GM19240 (cell line): Measurements from ENCODE around the gene TECTA.
"Not testable (repeated sequence)": the region's sequence is repeated elsewhere in the genome, so short reads cannot be mapped to it uniquely, and the experiment has no call there.

ENCODE experiments used
- DNase-seq: peaks from one replicate; pipeline ENCODE4 v3.0.0; 2011; ENCODE audit warnings: low spot score; ENCODE audit not compliant: insufficient read length

TECTA gene

DNA sequence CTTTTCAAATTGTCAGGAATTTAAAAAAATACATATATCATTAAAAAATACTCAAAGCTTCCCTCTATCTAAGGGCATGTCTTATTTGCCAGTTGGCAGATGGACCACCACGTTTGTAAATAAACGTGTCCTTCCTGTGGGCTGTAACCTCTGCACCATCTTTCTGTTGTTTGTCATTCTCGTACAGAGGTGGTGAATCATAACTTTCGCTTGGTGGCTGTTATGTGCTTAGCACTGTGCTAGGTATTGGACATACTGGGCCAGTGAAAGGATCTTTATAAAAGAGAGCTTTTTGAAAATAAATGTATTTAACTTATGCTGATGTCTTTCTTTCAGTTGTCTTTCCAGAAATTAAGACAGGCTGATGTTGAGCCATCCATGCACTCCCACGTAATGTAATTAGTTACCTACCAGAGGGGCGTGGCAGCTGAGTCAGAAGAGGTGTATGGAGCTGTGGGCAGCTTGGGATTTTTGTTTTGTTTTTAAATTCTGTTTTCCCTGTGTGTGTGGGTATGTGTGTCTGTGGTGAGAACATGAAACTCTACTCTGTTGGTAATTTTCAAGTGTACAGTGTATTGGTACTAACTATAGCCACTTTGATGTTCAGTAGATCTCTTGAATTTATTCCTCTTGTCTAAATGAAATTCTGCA is 62.7 kb downstream of the TECTA start:
- DNase-seq = no peak

DNA sequence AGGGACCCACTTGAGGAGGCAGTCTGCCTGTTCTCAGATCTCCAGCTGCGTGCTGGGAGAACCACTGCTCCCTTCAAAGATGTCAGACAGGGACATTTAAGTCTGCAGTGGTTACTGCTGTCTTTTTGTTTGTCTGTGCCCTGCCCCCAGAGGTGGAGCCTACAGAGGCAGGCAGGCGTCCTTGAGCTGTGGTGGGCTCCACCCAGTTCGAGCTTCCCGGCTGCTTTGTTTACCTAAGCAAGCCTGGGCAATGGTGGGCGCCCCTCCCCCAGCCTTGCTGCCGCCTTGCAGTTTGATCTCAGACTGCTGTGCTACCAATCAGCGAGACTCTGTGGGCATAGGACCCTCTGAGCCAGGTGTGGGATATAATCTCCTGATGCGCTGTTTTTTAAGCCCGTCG is 76.6 kb downstream of the TECTA start:
- not testable (repeated sequence) for DNase-seq

DNA sequence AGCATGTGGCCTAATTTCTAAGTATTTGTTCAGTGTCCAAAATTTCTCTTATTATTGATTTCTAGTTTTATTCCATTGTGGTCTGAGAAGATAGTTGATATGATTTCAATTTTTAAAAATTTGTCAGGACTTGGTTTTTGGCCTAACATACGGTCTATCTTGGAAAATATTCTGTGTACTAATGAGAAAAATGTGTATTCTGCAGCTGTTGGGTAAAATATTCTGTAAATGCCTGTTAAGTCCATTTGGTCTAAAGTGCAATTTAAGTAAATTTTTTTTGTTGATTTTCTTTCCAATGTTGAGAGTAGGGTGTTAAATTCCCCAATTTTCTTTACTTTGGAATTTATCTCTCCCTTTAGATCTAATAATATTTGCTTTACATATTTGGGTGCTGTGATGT is 78.3 kb downstream of the TECTA start:
- no peak for DNase-seq

DNA sequence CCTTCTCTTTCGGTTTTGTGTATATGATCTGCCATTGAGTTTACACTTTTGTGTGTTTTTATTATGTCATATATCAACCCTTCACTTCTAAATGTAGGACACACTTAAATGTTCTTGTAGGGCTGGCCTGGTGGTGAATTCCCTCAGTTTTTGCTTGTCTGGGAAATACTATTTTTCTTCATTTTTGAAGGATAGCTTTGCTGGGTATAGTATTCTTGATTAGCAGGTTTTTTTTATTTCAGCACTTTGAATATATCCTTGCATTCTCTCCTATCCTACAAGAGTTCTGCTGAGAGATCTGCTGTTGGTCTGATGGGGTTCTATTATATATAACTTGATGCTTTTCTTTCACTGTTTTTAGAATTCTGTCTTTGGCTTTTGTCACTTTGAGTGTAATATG is 79.1 kb downstream of the TECTA start:
- no peak for DNase-seq

DNA sequence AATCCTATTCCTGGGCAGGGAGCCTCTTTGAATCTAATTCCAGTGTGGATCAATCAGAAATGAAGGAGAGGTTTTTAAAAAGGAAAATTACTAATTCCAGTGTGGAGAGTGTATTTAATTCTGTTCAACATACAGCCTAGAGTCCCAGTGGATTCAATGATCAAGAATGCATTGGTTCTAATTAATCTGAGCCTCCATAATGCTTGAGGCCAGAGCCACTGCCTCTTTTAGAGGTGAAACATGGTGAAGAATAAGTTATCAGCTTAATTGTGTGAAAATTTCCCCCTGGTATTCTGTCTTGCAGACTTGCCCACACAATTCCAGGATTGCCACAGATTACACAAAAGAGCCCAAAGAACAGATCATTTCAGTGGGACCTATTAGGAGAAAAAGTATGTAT is 87.7 kb downstream of the TECTA start:
- DNase-seq = no peak

DNA sequence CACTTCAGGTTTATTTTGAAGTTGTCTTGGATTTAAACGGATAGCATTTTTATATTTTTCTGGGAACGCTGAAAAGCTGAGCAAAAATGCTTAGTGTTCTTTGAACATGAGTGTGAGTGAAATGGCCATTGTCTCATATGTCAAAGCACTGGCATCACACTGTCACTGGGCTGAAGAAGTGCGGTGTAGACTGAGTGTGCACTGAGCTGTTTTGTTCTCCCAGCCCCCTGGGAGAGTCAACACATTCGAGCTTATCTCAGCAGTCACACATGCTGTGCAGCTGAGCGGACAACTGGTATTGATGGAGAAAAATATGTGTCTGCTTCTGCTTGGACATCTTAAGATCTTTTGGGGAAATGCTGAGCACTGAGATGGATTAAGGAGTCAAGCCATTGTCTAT is 90.8 kb downstream of the TECTA start:
- no peak for DNase-seq

DNA sequence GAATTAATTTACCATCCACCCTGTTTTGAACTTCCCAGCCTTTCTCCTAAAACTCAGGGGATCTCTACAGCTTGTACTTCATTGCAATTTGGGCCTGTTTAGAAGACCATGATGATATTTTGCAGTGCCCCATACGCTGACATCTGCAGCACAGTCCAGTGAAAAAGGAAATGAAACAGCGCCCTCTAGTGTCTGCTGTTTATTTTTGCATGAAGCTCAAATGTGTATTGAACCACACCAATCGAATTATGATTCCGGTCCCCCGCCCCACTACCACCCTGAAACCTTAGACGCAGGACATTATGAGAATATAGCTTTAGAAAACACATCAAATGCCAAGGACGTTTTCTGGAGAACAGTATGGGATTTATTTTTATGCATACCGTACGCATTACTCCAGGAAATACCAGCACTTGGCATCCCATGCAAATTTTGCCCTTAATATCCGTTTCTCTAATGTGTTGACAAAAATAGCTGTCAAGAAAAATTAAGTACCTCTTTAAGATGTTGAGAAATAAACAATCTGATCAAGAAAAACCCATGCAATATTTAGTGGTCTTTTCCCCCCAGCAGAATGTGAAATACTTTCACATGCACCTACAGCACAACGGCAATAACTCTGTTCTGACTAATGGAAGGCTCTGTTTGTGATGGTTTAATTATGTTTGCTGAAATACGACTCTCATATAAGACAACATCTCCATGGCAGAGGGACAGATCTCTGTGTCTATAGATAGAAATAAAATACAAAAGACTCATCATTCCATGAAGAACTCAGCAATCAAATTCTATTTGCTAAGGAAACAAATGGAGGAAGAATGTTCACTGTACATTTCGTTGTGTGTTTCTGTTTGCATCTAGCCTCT is 93.9 kb downstream of the TECTA start:
- peak; percentile 43 for DNase-seq

DNA sequence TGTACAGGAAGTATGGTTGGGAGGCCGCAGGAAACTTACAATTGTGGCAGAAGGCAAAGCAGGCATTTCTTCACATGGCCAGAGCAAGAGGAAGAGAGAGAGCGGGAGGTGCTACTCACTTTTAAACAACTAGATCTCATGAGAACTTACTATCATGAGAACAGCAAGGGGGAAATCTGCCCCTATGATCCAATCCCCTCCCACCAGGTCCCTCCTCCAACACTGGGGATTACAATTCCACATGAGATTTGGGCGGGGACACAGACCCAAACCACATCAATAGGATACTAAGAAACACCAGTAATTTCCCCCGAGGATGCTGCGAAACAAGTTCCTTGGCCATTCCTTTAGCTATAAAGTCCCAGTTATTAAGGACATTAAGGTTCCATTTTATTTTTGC is 97.4 kb downstream of the TECTA start:
- DNase-seq = no peak

DNA sequence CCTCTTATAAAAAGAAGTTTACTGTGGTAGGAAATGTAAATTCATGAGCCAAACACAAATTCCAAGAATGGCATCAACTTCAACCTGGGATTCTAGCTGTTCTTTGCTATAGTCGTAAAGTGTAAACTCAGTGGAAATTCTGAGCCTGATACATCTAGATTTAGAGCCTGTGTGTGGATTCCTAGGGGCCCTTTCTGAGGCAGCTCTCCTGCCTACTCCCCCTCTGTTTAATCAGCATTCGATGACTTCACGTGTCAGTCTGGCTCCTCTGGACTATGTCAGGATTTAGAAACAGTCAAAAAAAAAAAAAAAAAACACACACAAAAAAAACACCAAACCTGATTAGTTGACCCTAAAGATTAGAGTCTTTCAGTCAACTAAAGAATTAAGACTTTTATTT is 98.5 kb downstream of the TECTA start:
- DNase-seq = no peak

DNA sequence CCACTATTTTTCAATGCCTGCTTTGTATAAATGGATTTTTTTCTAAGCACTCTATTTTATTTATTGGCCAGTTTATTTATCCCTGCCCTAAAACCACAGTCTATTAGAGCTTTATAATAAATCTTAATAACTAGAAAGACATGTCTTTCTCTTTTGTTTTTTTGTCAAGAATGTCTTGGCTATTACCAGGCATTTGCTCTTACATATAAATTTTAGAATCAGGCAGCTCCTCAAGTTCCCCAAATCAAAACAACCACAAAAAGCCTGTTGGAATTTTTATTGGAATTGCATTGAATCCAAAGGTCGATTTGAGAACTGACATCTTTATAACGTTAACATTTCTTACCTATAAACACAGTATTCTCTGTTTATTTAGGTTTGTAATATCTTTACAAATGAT is 105.8 kb downstream of the TECTA start:
- DNase-seq = no peak

DNA sequence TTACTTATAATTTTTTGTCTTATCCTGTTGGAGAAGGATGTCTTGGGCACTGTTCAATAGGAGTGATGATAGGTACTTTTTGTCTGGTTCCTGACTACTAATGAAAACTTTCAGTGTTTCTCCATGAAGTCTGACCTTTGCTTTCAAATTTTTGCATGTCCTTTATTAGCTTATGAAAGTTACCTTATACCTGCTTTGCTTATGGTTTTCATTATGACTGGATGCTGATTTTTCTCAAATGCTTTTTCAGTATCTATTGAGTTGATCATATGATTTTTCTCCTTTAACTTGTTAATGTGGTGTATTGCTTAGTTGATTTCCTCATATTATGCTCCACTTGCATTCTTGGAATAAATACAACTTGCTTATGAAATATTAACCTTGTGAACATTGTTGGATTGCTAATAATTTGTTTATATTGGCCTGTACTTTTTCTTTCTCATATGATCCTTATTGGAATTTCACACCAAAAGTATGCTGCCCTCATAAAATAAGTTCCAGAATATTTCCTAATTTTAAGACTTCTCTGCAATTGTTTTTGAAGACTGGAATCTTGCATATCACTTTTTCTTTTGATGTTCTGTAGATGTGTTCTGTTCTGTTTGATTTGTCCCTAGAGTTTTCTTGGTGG is 106.6 kb downstream of the TECTA start:
- DNase-seq = no peak

DNA sequence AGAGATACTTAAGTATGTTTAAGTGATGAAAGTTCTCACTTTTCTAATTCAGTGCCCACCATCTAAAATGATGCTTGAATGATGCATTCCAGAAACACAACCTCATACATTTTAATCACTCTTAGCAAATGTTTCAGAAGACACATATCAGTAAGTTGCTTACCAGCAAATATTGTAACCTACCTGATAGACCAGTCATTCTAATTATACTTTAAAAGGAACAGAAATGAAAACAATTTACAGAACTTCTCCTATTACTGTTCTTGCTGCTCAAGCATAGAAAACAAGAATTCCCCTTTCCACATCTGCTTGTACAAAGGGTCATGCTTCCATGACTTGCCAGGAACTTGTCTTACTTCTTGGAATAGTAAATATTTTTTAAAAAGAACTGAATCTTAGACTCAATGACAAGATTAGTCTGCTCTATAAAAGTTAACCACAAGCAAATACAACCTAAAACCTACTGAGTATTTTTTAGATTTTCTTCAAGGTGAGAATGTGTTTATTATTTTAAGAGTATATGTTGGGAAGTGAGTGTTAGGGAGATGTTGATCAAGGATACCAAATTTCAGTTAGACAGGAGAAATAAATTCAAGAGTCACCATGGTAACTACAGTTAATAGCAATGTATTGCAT is 109.5 kb downstream of the TECTA start:
- DNase-seq = no peak

DNA sequence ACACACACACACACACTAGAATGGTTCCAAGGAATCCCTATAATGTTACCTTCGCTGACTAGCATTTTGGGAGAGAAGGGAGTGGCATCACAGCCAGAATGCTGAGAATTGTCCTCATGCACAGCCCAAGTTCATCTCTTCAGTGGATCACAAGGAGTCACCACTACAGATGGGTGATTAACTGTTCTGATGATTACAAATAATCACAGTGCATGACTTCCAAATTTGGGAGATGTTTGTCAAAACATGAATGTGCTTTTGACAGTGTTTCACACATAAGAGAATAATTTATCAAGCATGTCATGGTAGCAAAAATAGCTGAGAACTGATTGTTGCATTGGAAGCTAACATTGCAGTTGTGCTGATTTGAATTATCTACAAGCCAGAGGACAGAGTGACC is 110.6 kb downstream of the TECTA start:
- no peak for DNase-seq

DNA sequence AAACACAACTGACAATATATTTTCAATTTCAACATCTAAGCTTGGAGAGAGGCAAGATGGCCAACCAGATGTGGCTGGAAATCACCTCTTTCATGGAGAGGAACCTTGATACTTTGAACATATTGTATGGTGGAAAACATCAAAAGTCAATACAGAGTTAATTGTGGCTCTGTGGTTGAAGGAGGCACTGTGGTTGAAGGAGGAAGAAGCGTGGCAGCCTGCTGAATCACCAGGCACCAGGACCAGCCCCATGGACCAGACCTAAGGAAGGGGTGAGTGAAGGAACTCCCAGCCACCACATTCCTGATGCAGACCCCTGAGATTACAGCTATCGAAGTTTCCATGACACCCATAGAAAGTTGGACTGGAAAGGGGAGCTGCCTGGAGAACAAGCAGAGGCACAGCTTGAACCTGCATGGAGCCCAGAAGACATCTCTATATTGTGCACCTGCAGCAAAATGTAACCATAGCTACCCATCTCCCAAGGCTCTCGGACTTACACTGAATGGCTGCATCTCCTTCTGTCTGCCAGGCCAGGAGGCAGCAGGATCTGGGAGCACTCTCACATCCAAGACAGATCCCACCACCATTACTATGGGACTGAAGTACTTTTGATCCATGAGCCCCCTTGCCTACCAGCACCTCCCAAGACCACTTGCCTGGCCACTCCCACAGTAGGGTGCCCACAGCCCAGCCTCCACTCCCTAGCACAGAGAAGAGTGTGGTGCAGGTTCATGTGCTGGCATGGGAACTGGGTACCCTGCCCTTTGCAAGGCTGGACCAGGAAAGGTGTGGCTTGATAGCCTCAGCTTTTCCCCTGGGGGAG is 111.7 kb downstream of the TECTA start:
- DNase-seq = no peak

DNA sequence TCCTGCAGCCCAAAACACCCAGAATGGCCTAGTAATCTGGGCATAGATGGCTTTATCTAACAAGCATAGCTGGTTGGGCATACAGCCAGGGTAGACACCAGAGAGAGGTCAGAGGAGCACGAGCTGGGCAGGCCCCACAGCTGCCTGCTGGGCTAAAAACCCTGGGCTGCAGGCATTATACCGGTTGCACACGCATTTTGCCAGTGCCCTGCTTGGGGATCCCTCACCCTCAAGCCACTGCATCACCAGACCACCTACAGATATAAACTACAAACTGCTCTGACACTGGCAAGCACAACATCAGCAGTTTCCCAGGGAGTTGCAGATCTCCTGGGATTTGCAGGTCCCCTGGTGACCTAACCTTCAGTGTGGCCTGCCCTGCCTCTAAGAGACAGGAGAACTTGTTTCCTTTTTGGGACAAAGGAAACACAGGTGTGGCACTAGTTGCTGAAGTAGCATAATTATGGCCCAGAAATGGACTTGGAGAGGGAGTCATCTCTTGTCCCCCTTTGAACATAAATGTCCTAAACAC is 112.4 kb downstream of the TECTA start:
- DNase-seq = no peak

DNA sequence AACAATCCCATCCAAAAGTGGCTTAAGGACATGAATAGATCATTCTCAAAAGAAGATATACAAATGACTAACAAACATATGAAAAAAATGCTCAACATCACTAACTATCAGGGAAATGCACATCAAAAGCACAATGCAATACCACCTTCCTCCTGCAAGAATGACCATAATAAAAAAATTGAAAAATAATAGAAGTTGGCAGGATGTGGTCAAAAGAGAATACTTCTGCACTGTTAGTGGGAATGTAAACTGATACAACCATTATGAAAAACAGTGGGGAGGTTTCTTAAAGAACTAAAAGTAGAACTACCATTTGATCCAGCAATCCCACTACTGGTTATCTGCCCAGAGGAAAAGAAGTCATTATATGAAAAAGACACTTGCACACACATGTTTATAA is 113.8 kb downstream of the TECTA start:
- no peak for DNase-seq

DNA sequence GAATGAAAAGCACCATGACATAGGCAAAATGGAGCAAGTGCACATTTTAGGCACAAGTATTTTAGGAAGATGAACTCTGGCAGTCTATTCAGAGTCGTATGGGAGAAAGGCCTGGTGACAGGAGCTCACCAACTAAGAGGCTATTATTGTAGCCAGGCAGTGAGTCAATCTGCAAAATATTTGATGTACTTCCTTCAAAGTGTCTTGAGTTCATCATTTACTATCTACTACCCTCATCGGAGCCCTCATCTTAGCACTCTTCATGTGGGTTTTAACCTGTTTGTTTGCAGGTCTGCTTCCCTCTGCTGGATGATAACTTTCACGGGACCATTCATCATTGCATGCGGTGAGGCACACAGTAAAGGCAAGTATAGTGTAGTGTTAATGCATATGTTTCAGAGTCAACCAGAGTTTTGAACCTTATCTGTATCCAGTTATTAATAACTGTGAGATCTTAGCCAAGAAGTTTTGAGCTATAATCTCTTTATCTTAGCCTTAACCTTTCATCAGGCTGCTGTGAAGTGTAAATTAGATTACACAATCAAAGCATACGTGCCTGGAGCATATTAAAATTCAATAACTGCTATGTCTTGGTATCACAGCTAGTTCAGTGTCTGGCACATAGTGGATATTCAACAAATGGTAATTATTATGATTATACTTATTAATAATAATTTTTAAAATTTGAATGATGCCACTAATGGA is 120.6 kb downstream of the TECTA start:
- DNase-seq = no peak

DNA sequence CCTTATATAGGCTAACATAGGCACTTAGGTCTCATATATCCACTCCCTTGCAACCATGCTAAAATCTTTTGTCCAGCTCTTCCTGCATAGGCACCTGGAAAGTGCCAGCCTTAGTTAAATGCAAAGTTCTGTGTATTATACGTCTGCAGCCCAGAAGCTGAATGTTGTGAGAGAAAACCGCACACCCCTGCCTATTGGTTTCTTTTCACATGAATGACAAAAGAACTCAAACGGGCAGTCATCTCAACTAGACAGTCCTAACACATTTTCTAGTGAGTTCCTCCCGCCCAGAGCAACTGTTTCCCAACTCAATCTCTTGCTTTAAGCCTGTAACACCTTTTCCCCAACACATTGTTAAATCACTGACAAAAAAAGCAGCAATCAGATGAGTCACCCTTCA is 122.1 kb downstream of the TECTA start:
- DNase-seq = no peak

DNA sequence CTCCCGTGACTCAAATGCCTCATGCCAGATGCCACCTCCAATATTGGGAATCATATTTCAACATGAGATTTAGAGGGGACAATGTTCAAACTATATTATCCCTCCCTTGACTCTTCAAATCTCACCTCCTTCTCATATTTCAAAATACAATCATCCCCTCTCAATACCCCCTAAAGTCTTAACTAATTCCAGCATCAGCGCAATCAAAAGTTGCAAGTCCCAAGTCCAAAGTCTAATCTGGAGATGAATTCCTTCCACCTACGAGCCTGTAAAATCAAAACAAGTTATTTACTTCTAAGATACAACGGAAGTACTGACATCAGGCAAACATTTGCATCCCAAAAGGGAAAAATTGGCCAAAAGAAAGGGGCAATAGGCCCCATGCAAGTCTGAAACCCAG is 124.3 kb downstream of the TECTA start:
- DNase-seq = no peak
